H9 (cell line): Measurements from ENCODE around the gene SPTY2D1. TPM values are rescaled to one million over a fixed set of nuclear protein-coding genes. Genes with fewer than 3 reads are reported as not detected.

Experiments used
- DNase-seq: peaks from one replicate; pipeline ENCODE4 v3.0.0-alpha.2; 2017
- H2AFZ ChIP-seq: one replicate; pipeline ENCODE4 v1.6.1; 2013; ENCODE audit warnings: mild to moderate bottlenecking, low read length, control low read depth, moderate library complexity
- H2AK5ac ChIP-seq: 2 replicates; pipeline ENCODE4 v1.6.1; 2013; ENCODE audit warnings: low read length, control low read depth, mixed read lengths; ENCODE audit not compliant: insufficient read length
- H2BK120ac ChIP-seq: one replicate; pipeline ENCODE4 v1.6.1; 2013; ENCODE audit warnings: low read depth, mild to moderate bottlenecking, low read length, control low read depth, inconsistent platforms; ENCODE audit not compliant: poor library complexity, severe bottlenecking
- H2BK12ac ChIP-seq: 2 replicates; pipeline ENCODE4 v1.6.1; 2013; ENCODE audit warnings: low read length, control low read depth, mixed read lengths, low read depth; ENCODE audit not compliant: insufficient read length
- H2BK15ac ChIP-seq: 2 replicates; pipeline ENCODE4 v1.6.1; 2013; ENCODE audit warnings: low read depth, low read length, control low read depth
- H2BK20ac ChIP-seq: one replicate; pipeline ENCODE4 v1.6.1; 2013; ENCODE audit warnings: low read depth, mild to moderate bottlenecking, low read length, control low read depth, inconsistent platforms; ENCODE audit not compliant: poor library complexity, severe bottlenecking
- H2BK5ac ChIP-seq: 2 replicates; pipeline ENCODE4 v1.6.1; 2013; ENCODE audit warnings: low read length, control low read depth, mixed read lengths; ENCODE audit not compliant: insufficient read length
- H3K14ac ChIP-seq: 2 replicates; pipeline ENCODE4 v1.6.1; 2013; ENCODE audit warnings: low read length, control low read depth; ENCODE audit not compliant: insufficient read depth
- H3K18ac ChIP-seq: 2 replicates; pipeline ENCODE4 v1.6.1; 2013; ENCODE audit warnings: low read depth, mild to moderate bottlenecking, mixed read lengths, low read length, control low read depth; ENCODE audit not compliant: insufficient read length
- H3K23ac ChIP-seq: 2 replicates; pipeline ENCODE4 v1.6.1; 2013; ENCODE audit warnings: low read length, control low read depth, mixed read lengths, low read depth; ENCODE audit not compliant: insufficient read length
- H3K23me2 ChIP-seq: 2 replicates; pipeline ENCODE4 v1.6.1; 2013; ENCODE audit warnings: low read depth, mild to moderate bottlenecking, mixed read lengths, low read length, control low read depth; ENCODE audit not compliant: insufficient read length, poor library complexity, severe bottlenecking
- H3K27ac ChIP-seq: 2 replicates; pipeline ENCODE4 v1.5.1; 2013; ENCODE audit warnings: low read length, control low read depth, mixed read lengths, low read depth; ENCODE audit not compliant: insufficient read length
- H3K27me3 ChIP-seq: 2 replicates; pipeline ENCODE4 v1.6.1; 2013; ENCODE audit warnings: low read length, control low read depth, inconsistent platforms; ENCODE audit not compliant: insufficient read depth
- H3K4ac ChIP-seq: 2 replicates; pipeline ENCODE4 v1.6.1; 2013; ENCODE audit warnings: low read depth, mild to moderate bottlenecking, control low read depth, inconsistent platforms, low read length, moderate library complexity
- H3K4me1 ChIP-seq: 2 replicates; pipeline ENCODE4 v1.6.1; 2013; ENCODE audit warnings: low read length, control low read depth, inconsistent platforms; ENCODE audit not compliant: insufficient read depth
- H3K4me2 ChIP-seq: 2 replicates; pipeline ENCODE4 v1.6.1; 2013; ENCODE audit warnings: low read length, control low read depth, mixed read lengths; ENCODE audit not compliant: insufficient read length, insufficient read depth
- H3K56ac ChIP-seq: 2 replicates; pipeline ENCODE4 v1.6.1; 2013; ENCODE audit warnings: low read depth, mild to moderate bottlenecking, mixed read lengths, low read length, control low read depth; ENCODE audit not compliant: insufficient read length
- H3K79me1 ChIP-seq: 2 replicates; pipeline ENCODE4 v1.6.1; 2013; ENCODE audit warnings: low read depth, mild to moderate bottlenecking, moderate library complexity, low read length, control low read depth, inconsistent platforms; ENCODE audit not compliant: insufficient read depth, poor library complexity, severe bottlenecking
- H3K79me2 ChIP-seq: 2 replicates; pipeline ENCODE4 v1.6.1; 2013; ENCODE audit warnings: low read length, control low read depth, inconsistent platforms; ENCODE audit not compliant: insufficient read depth
- H3K9ac ChIP-seq: 2 replicates; pipeline ENCODE4 v1.6.1; 2013; ENCODE audit warnings: low read length, control low read depth, mixed read lengths; ENCODE audit not compliant: insufficient read length; ENCODE audit errors: extremely low read depth
- H3K9me3 ChIP-seq: one replicate; pipeline ENCODE4 v1.6.1; 2013; ENCODE audit warnings: low read depth, low read length, inconsistent platforms; ENCODE audit not compliant: control insufficient read depth
- H3T11ph ChIP-seq: one replicate; pipeline ENCODE4 v1.6.1; 2013; ENCODE audit warnings: mild to moderate bottlenecking, low read length, control low read depth, inconsistent platforms
- H4K20me1 ChIP-seq: one replicate; pipeline ENCODE4 v1.6.1; 2013; ENCODE audit not compliant: control insufficient read depth, insufficient read length, insufficient read depth
- H4K5ac ChIP-seq: 2 replicates; pipeline ENCODE4 v1.6.1; 2013; ENCODE audit warnings: low read depth, mild to moderate bottlenecking, mixed read lengths, low read length, control low read depth; ENCODE audit not compliant: insufficient read length
- H4K8ac ChIP-seq: replicated peaks from 2 replicates; pipeline ENCODE4 v1.6.1; 2013; ENCODE audit warnings: low read length, control low read depth, mixed read lengths, low read depth; ENCODE audit not compliant: insufficient read length
- H4K91ac ChIP-seq: 2 replicates; pipeline ENCODE4 v1.6.1; 2013; ENCODE audit warnings: low read depth, mild to moderate bottlenecking, moderate library complexity, mixed read lengths, low read length, control low read depth; ENCODE audit not compliant: insufficient read length
- H3K27ac Mint-ChIP-seq, 3 experiments: 2 replicates in 2 of 3; 3 replicates in 1 of 3; pipeline ENCODE4 v1.8.0; 2020 to 2021; ENCODE audit warnings: mixed read lengths in 3 of 3, mild to moderate bottlenecking in 1 of 3, moderate library complexity in 1 of 3
- H3K27me3 Mint-ChIP-seq: 2 replicates; pipeline ENCODE4 v1.8.0; 2021; ENCODE audit warnings: low read depth, mild to moderate bottlenecking, moderate library complexity, mixed read lengths
- H3K36me3 Mint-ChIP-seq, 3 experiments: 2 replicates in 2 of 3; 3 replicates in 1 of 3; pipeline ENCODE4 v1.8.0; 2020 to 2021; ENCODE audit warnings: low read depth in 3 of 3, mixed read lengths in 3 of 3; ENCODE audit not compliant: insufficient read depth in 1 of 3
- H3K4me1 Mint-ChIP-seq, 2 experiments: 2 replicates each; pipeline ENCODE4 v1.8.0; 2020; ENCODE audit warnings: mixed read lengths in 2 of 2
- H3K4me3 Mint-ChIP-seq, 2 experiments: 2 replicates in 1 of 2; 3 replicates in 1 of 2; pipeline ENCODE4 v1.8.0; 2020 to 2021; ENCODE audit warnings: mild to moderate bottlenecking in 2 of 2, mixed read lengths in 2 of 2, moderate library complexity in 1 of 2
- H3K9me3 Mint-ChIP-seq, 2 experiments: 2 replicates in 1 of 2; 3 replicates in 1 of 2; pipeline ENCODE4 v1.8.0; 2020; ENCODE audit warnings: mild to moderate bottlenecking in 2 of 2, mixed read lengths in 2 of 2, moderate library complexity in 1 of 2
- WGBS: extraction: QIAGEN DNeasy Blood & Tissue Kit; methylation state at CpG from one replicate; pipeline ENCODE4 v1.1.7; 2013; ENCODE audit warnings: missing lambda C conversion rate, low lambda C conversion rate, mixed read lengths; ENCODE audit not compliant: insufficient read length; ENCODE audit errors: extremely low coverage; 5-methylcytosine and 5-hydroxymethylcytosine counted together
- total RNA-seq: library from RNA; stranded (reverse); gene quantifications from 2 replicates; pipeline ENCODE4 v1.2.1, GENCODE V29; 2021
- TF ChIP-seq, protein P1 (sequence below): fragments of 200-600 bp; sonication (generic); conservative IDR thresholded peaks from 3 replicates; pipeline ENCODE4 v1.8.0; 2021; ENCODE audit warnings: antibody characterized with exemption, mild to moderate bottlenecking

Gene SPTY2D1
- total RNA-seq, 1 experiment from 2014 or later, result 15.9 TPM

- no peak overlapping the region for H2BK5ac ChIP-seq
- H4K91ac ChIP-seq, result no peak overlapping the region
- no peak overlapping the region for H3K9ac ChIP-seq
- H3K4me3 Mint-ChIP-seq, result no peak overlapping the region
- peak overlapping the region in 1 of 3 experiments; percentile 57; a peak in 1 of 7 replicates for H3K27ac Mint-ChIP-seq
- no peaks in the 10 kb centered on the region for H3K4me1 ChIP-seq
- H2BK15ac ChIP-seq, result no peak overlapping the region
- peaks cover 0 to 3% of the 10 kb centered on the region in 2 experiments; a peak in 2 of 4 replicates for H3K4me1 Mint-ChIP-seq
- TF ChIP-seq, protein P1, sequence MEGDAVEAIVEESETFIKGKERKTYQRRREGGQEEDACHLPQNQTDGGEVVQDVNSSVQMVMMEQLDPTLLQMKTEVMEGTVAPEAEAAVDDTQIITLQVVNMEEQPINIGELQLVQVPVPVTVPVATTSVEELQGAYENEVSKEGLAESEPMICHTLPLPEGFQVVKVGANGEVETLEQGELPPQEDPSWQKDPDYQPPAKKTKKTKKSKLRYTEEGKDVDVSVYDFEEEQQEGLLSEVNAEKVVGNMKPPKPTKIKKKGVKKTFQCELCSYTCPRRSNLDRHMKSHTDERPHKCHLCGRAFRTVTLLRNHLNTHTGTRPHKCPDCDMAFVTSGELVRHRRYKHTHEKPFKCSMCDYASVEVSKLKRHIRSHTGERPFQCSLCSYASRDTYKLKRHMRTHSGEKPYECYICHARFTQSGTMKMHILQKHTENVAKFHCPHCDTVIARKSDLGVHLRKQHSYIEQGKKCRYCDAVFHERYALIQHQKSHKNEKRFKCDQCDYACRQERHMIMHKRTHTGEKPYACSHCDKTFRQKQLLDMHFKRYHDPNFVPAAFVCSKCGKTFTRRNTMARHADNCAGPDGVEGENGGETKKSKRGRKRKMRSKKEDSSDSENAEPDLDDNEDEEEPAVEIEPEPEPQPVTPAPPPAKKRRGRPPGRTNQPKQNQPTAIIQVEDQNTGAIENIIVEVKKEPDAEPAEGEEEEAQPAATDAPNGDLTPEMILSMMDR, result no peak
- no peak overlapping the region for H3K4me2 ChIP-seq
- no peaks in the 10 kb centered on the region for H4K20me1 ChIP-seq
- no peak overlapping the region for H3K4ac ChIP-seq
- H3K27me3 Mint-ChIP-seq, result no peaks in the 10 kb centered on the region
- H3K56ac ChIP-seq, result no peak overlapping the region
- H2BK20ac ChIP-seq, result no peak overlapping the region
- no peaks in the 10 kb centered on the region for H3K27me3 ChIP-seq
- H2AK5ac ChIP-seq, result no peak overlapping the region
- H3K23ac ChIP-seq, result no peak overlapping the region
- H3K23me2 ChIP-seq, result no peaks in the 10 kb centered on the region
- no peak overlapping the region for H4K8ac ChIP-seq
- H4K5ac ChIP-seq, result no peak overlapping the region
- no peak overlapping the region for H2BK120ac ChIP-seq
- H3K18ac ChIP-seq, result no peak overlapping the region
- WGBS, result no CpG with 5 or more reads among the region's 14 CpGs
- no peak for DNase-seq
- H3K27ac ChIP-seq, result no peak overlapping the region
- no peak overlapping the region for H2BK12ac ChIP-seq
- H3K9me3 ChIP-seq, result no peaks in the 10 kb centered on the region
- H3K9me3 Mint-ChIP-seq, result no peaks in the 10 kb centered on the region
- H3K79me2 ChIP-seq, result no peaks in the 10 kb centered on the region
- H3K36me3 Mint-ChIP-seq, result peaks cover 0 to 19% (median 7%) of the 10 kb centered on the region in 3 experiments; a peak in 4 of 7 replicates
- H2AFZ ChIP-seq, result no peak overlapping the region
- H3K79me1 ChIP-seq, result no peaks in the 10 kb centered on the region
- no peak overlapping the region for H3T11ph ChIP-seq
- H3K14ac ChIP-seq, result no peak overlapping the region
These were observed 55.1 kb downstream of the SPTY2D1 start for GRCh38 chr11:18578975-18579598.
